ENCODE data around the gene TOP3B.

The TOP3B gene

DNA sequence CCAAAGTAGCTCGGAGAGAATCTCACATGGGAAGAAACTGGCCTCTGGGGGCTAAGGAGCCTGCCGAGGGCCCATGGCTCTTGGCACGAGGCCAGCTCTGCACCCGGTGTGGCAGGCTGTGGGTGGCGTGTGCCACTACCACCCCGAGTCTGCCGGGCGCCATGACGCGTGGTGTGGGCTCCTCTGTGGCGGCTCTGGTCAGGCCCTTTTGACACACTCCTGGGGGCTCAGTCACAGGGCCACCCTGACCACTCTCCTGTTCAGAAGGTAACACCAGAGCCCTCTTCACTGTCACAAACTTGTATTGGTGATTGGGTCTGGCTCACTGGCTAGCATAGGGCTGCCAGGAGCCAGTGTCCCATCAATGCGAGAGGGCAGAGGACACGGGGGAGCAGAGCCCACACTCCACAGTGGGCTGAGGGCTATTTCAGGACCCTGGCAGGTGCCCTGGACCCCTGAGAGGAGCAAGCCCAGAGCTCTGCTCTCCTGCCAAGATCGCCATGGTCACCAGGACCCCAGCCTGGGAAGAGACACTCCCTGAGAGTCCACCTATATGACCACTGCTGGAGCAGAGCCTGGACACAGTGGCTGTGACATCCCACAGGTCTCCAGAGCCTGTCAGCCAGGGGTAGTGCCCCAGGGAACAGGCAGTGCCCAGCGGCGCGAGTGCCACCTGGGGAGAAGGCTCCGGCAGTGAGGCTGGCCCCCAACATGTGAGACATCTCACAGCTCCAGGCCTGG lies 21.3 kb downstream of the TOP3B start:
- TF ChIP-seq, protein P1, sequence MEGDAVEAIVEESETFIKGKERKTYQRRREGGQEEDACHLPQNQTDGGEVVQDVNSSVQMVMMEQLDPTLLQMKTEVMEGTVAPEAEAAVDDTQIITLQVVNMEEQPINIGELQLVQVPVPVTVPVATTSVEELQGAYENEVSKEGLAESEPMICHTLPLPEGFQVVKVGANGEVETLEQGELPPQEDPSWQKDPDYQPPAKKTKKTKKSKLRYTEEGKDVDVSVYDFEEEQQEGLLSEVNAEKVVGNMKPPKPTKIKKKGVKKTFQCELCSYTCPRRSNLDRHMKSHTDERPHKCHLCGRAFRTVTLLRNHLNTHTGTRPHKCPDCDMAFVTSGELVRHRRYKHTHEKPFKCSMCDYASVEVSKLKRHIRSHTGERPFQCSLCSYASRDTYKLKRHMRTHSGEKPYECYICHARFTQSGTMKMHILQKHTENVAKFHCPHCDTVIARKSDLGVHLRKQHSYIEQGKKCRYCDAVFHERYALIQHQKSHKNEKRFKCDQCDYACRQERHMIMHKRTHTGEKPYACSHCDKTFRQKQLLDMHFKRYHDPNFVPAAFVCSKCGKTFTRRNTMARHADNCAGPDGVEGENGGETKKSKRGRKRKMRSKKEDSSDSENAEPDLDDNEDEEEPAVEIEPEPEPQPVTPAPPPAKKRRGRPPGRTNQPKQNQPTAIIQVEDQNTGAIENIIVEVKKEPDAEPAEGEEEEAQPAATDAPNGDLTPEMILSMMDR (IDR thresholded peaks at IDR 0.05; ENCODE audit: low read depth, low read length, missing control alignments), result no peak
- no peak overlapping the region for H3K4me3 ChIP-seq (ENCODE audit: low read depth, low read length)
- no peak for DNase-seq (ENCODE audit: low read depth)
- in situ Hi-C loops (cut with HindIII; ENCODE audit: low sequenced_read_pairs), result no loop called here

GRCh38 chr22:21960200-21961126 lies 22.1 kb downstream of the TOP3B start:
- no peak overlapping the region for H3K4me3 ChIP-seq (ENCODE audit: low read depth, low read length)
- in situ Hi-C loops (cut with HindIII; ENCODE audit: low sequenced_read_pairs), result no loop called here
- TF ChIP-seq, protein P1 (IDR thresholded peaks at IDR 0.05; ENCODE audit: low read depth, low read length, missing control alignments), result no peak
- no peak for DNase-seq (ENCODE audit: low read depth)

GRCh38 chr22:21959274-21960074 lies 23.1 kb downstream of the TOP3B start:
- H3K4me3 ChIP-seq (ENCODE audit: low read depth, low read length), result no peak overlapping the region
- TF ChIP-seq, protein P1 (IDR thresholded peaks at IDR 0.05; ENCODE audit: low read depth, low read length, missing control alignments), result no peak
- DNase-seq (ENCODE audit: low read depth), result no peak
- in situ Hi-C loops (cut with HindIII; ENCODE audit: low sequenced_read_pairs), result no loop called here

DNA sequence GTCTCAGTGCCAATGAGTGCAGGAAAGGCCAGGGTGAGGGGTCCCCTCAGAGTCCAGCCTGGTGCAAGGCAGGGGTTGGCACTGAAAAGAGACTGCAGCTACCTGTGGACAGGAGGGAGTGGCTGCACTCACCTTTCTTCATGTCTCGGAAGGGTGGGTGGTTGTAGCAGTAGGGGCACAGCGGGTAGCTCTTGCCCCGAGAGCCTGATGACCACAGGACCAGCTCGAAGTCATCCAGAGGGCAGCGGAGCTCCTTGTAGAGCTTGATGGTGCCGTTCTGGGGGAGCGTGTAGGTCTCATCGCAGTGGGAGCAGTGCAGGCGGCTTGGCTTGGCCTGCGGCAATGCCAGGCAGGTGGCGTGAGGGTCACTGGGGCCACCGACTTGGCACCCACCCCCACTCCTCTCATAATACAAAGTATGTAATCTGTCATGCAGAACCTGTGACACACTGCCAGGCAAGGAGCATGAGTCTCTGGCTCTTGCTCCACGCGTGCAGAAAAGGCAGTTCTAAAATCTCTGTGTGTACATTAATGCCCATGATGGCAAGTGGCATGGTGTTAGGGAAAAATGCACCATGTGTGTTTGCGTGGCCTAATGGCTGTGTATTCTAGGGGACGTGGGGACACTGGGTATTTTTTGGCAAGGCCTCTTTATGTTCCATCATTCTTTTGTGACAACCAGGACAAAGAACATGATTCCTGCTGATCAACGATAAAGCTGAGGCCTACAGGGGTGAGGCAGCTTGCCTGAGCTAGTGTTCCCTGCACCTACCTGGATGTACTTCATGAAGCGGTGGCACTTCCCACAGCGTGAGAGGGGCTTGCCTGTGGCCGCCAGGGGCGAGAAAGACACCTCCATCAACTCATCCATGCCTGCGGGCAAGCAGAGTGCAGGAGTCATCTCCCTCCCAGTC lies 24.0 kb downstream of the TOP3B start:
- in situ Hi-C loops (cut with HindIII; ENCODE audit: low sequenced_read_pairs), result no loop called here
- no peak overlapping the region for H3K4me3 ChIP-seq (ENCODE audit: low read depth, low read length)
- TF ChIP-seq, protein P1 (IDR thresholded peaks at IDR 0.05; ENCODE audit: low read depth, low read length, missing control alignments), result no peak
- DNase-seq (ENCODE audit: low read depth), result no peak

GRCh38 chr22:21952586-21953571 lies 29.7 kb downstream of the TOP3B start, which contains the start of gene PPM1F:
Gene PPM1F (minus strand): TSS chr22:21952848. CDS start chr22:21946048, 6,800 bp downstream.
- DNase-seq (ENCODE audit: low read depth), result peak; percentile 18
- TF ChIP-seq, protein P1 (IDR thresholded peaks at IDR 0.05; ENCODE audit: low read depth, low read length, missing control alignments), result peak; percentile 61
- in situ Hi-C loops (cut with HindIII; ENCODE audit: low sequenced_read_pairs), result no loop called here
- peak within 1 kb of the TSS; percentile 71 for H3K4me3 ChIP-seq (ENCODE audit: low read depth, low read length)

Measured in astrocyte of the cerebellum (primary cell).